ENCODE results near the gene CIAO3. TPM values are rescaled to one million over a fixed set of nuclear protein-coding genes. Genes with fewer than 3 reads are reported as not detected.
"Not testable (repeated sequence)": the region's sequence is repeated elsewhere in the genome, so short reads cannot be mapped to it uniquely, and the experiment has no call there.

CIAO3 gene
- total RNA-seq, 1 experiment from 2014 or later: 32.1 TPM

DNA sequence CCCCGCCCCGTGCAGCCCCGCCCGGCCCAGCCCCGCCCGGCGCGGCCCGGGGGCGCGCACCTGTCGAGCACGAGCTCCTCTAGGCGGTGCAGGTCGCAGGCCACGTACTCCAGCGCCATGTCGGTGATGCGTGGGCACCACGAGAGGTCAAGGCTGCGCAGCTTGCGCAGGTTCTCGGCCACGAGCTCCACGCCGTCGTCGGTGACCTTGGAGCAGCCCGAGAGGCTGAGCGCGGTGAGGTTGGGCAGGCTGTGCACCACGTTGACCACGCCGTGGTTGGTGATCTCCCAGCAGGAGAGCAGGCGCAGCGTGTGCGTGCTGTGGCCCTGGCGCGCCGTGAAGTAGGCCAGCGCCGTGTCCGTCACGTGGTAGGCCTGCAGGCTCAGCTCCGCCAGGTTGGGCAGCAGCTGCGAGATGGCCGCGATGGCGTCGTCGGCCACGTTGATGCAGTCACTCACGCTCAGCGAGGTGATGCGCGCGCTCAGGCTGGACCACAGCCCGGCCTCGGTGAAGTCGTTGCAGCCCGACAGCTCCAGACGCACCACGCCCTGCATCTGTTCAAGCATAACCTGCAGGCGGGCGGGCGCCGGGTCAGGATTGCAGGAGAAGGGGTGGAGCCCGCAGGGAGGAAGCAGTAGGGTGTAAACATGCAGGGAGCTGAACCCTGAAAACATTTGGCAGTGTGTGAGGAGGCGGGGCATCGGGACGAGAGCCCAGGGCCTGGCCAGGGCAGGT lies 45.3 kb downstream of the CIAO3 start:
- Histone ChIP-seq H3K4me2 (ENCODE audit: low read depth, low read length, poor library complexity, severe bottlenecking) (peak overlapping the region; percentile 90), H3K36me3 (ENCODE audit: insufficient read depth, low read length) (no peaks in the 10 kb centered on the region), H3K4me3 (ENCODE audit: low read length) (peak overlapping the region; percentile 65; the same call in 1 of the 2 replicates), H3K27ac (ENCODE audit: low read length) (no peak overlapping the region), H3K9me3 (ENCODE audit: low read length) (no peaks in the 10 kb centered on the region), H3K4me1 (ENCODE audit: low read length) (peaks cover 23% of the 10 kb centered on the region), H2AFZ (ENCODE audit: low read length) (peak overlapping the region; percentile 89; the same call in 1 of the 2 replicates), H3K9ac (ENCODE audit: low read length) (peak overlapping the region; percentile 79), H4K20me1 (ENCODE audit: insufficient read depth, low read depth, low read length) (no peaks in the 10 kb centered on the region), H3K79me2 (ENCODE audit: low read length) (no peaks in the 10 kb centered on the region), H3K27me3 (ENCODE audit: low read length) (no peaks in the 10 kb centered on the region), H3K9me2 (replicated peaks; ENCODE audit: insufficient read depth, low read length) (no peaks in the 10 kb centered on the region; the same call in 1 of the 2 replicates)
- DNase-seq: peak; percentile 87

DNA sequence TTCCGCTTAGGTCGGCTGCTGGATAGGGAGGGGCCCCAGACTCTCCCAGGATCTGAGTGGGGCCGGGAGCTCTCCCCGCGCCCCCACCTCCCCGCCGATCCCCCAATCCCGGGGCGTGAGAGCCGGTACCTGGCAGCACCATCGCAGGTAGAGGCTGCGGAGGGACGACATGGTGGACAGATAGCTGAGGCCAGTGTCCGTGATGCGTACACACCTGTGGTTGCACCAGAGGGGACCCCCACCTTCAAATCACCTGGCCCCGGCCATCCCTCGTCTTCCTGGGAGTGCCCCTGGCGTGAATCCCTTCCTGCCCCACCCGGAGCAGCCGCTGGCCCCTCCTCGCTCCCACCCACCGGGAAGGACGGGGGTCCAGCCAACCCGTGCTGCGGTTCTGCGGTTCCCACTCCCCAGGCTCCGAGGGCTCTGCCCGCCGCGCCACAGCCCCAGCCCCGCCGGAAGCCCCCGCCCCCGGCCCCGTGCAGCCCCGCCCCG lies 45.9 kb downstream of the CIAO3 start:
- no peaks in the 10 kb centered on the region for H4K20me1 ChIP-seq (ENCODE audit: insufficient read depth, low read depth, low read length)
- H3K4me3 ChIP-seq (ENCODE audit: low read length): peak overlapping the region; percentile 67

DNA sequence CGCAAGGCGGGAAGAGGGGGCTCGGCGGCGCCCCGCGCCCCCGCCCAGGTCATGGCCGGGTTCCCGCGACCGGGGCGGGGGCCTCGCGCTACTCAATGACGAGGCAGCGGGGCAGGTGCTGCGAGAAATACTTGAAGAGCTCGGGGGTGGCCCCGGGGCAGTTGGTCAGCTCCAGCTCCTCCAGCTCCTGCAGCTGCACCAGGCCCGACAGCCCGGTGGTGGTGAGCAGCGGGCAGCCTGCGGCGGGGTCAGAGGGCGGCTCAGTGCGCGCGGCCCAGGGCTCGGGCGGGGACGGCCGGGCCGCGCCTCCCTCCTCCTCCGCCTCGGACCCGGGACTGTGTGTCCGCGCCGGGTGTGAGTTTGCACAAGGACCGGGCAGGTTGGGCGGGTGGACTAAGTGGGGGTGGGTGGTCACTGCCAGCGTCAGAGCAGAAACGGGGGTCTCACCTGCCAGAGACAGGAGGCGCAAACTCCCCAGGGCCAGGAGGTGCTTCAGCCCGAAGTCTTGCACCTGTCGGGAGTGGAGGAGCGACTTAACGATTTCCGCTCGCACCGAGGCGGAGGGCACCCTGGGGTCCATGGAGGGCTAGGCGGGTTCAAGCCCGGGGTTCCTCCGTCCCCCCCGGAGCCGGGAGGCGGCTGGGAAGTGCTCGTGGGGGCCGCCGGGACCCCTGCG lies 46.5 kb downstream of the CIAO3 start:
- Histone ChIP-seq H3K79me2 (ENCODE audit: low read length) (peaks cover 6% of the 10 kb centered on the region; the same call in 1 of the 2 replicates), H3K36me3 (ENCODE audit: insufficient read depth, low read length) (no peaks in the 10 kb centered on the region), H3K9ac (ENCODE audit: low read length) (peak overlapping the region; percentile 74), H3K9me3 (ENCODE audit: low read length) (no peaks in the 10 kb centered on the region), H3K4me1 (ENCODE audit: low read length) (peaks cover 26% of the 10 kb centered on the region), H2AFZ (ENCODE audit: low read length) (no peak overlapping the region), H4K20me1 (ENCODE audit: insufficient read depth, low read depth, low read length) (no peaks in the 10 kb centered on the region), H3K9me2 (replicated peaks; ENCODE audit: insufficient read depth, low read length) (no peaks in the 10 kb centered on the region; the same call in 1 of the 2 replicates), H3K4me3 (ENCODE audit: low read length) (peak overlapping the region; percentile 67; the same call in 1 of the 2 replicates), H3K4me2 (ENCODE audit: low read depth, low read length, poor library complexity, severe bottlenecking) (peak overlapping the region; percentile 74), H3K27ac (ENCODE audit: low read length) (no peak overlapping the region), H3K27me3 (ENCODE audit: low read length) (no peaks in the 10 kb centered on the region)
- no peak for DNase-seq

More for the DNA sequence above, 45.9 kb downstream of the CIAO3 start:
- peak overlapping the region; percentile 74 for H3K4me2 ChIP-seq (ENCODE audit: low read depth, low read length, poor library complexity, severe bottlenecking)
- no peaks in the 10 kb centered on the region for H3K27me3 ChIP-seq (ENCODE audit: low read length)
- H2AFZ ChIP-seq (ENCODE audit: low read length): no peak overlapping the region
- no peak for DNase-seq
- no peaks in the 10 kb centered on the region for H3K36me3 ChIP-seq (ENCODE audit: insufficient read depth, low read length)
- peaks cover 23% of the 10 kb centered on the region for H3K4me1 ChIP-seq (ENCODE audit: low read length)
- H3K9me3 ChIP-seq (ENCODE audit: low read length): no peaks in the 10 kb centered on the region
- peak overlapping the region; percentile 74 for H3K9ac ChIP-seq (ENCODE audit: low read length)
- H3K79me2 ChIP-seq (ENCODE audit: low read length): no peaks in the 10 kb centered on the region; the same call in 1 of the 2 replicates
- no peaks in the 10 kb centered on the region; the same call in 1 of the 2 replicates for H3K9me2 ChIP-seq (replicated peaks; ENCODE audit: insufficient read depth, low read length)
- no peak overlapping the region for H3K27ac ChIP-seq (ENCODE audit: low read length)

DNA sequence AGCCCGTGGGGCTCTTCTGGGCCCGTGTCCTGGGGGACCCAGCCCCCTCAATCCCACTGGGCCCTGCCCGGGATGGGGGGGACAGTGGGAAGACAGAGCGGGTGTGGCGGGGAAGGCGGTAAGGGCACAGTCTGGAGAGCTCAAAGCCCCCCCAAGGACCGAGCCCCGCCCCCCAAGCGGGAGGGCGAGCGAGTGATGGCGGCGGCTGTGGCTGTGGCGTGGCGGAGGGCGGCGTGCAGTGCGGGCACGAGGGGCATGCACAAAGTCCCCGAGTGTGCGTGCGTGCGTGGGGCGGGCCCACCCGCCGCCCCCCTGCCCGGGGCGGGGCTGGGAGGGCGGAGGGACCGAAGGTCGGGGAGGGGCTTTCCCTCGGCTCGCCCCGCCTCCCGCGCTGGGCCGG lies 47.0 kb downstream of the CIAO3 start:
- Histone ChIP-seq H3K27me3 (ENCODE audit: low read length) (no peaks in the 10 kb centered on the region), H3K36me3 (ENCODE audit: insufficient read depth, low read length) (no peaks in the 10 kb centered on the region), H3K27ac (ENCODE audit: low read length) (no peak overlapping the region), H2AFZ (ENCODE audit: low read length) (0 out of 2 replicates have a peak overlapping the region, but pooled peaks have one; percentile 5), H3K9me3 (ENCODE audit: low read length) (no peaks in the 10 kb centered on the region), H4K20me1 (ENCODE audit: insufficient read depth, low read depth, low read length) (no peaks in the 10 kb centered on the region), H3K79me2 (ENCODE audit: low read length) (peaks cover 6% of the 10 kb centered on the region; the same call in 1 of the 2 replicates), H3K9me2 (replicated peaks; ENCODE audit: insufficient read depth, low read length) (no peaks in the 10 kb centered on the region; the same call in 1 of the 2 replicates), H3K4me2 (ENCODE audit: low read depth, low read length, poor library complexity, severe bottlenecking) (peak overlapping the region; percentile 74), H3K4me1 (ENCODE audit: low read length) (peaks cover 32% of the 10 kb centered on the region), H3K9ac (ENCODE audit: low read length) (peak overlapping the region; percentile 74; the same call in 1 of the 2 replicates), H3K4me3 (ENCODE audit: low read length) (no peak overlapping the region; the same call in 1 of the 2 replicates)
- peak; percentile 75 for DNase-seq

DNA sequence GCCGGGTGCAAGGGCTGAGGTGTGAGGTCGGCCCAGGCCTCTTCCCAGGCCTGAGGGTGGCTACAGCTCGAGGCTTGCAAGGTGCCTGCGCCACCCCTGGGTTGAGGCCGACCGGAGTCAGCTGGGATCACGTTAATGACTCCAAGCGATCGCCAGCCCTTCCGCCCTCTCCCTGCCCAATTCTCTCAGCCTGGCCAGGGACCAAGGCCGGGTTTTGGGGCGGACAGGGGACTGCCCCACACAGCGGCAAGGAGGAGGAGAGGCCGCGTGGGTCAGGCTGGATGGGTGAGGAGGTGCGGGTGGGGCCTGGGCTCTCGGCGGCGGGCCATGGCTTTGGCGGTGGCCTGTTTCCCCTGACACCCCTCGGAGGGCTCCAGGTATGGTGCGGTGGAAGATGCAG lies 47.4 kb downstream of the CIAO3 start:
- Histone ChIP-seq H3K27me3 (ENCODE audit: low read length) (no peaks in the 10 kb centered on the region), H3K36me3 (ENCODE audit: insufficient read depth, low read length) (no peaks in the 10 kb centered on the region), H2AFZ (ENCODE audit: low read length) (0 out of 2 replicates have a peak overlapping the region, but pooled peaks have one; percentile 5), H3K9ac (ENCODE audit: low read length) (no peak overlapping the region; the same call in 1 of the 2 replicates), H3K9me2 (replicated peaks; ENCODE audit: insufficient read depth, low read length) (no peaks in the 10 kb centered on the region; the same call in 1 of the 2 replicates), H3K9me3 (ENCODE audit: low read length) (no peaks in the 10 kb centered on the region), H4K20me1 (ENCODE audit: insufficient read depth, low read depth, low read length) (no peaks in the 10 kb centered on the region), H3K27ac (ENCODE audit: low read length) (no peak overlapping the region), H3K4me3 (ENCODE audit: low read length) (no peak overlapping the region; the same call in 1 of the 2 replicates), H3K79me2 (ENCODE audit: low read length) (peaks cover 6% of the 10 kb centered on the region; the same call in 1 of the 2 replicates), H3K4me2 (ENCODE audit: low read depth, low read length, poor library complexity, severe bottlenecking) (peak overlapping the region; percentile 74), H3K4me1 (ENCODE audit: low read length) (peaks cover 34% of the 10 kb centered on the region)
- no peak for DNase-seq

DNA sequence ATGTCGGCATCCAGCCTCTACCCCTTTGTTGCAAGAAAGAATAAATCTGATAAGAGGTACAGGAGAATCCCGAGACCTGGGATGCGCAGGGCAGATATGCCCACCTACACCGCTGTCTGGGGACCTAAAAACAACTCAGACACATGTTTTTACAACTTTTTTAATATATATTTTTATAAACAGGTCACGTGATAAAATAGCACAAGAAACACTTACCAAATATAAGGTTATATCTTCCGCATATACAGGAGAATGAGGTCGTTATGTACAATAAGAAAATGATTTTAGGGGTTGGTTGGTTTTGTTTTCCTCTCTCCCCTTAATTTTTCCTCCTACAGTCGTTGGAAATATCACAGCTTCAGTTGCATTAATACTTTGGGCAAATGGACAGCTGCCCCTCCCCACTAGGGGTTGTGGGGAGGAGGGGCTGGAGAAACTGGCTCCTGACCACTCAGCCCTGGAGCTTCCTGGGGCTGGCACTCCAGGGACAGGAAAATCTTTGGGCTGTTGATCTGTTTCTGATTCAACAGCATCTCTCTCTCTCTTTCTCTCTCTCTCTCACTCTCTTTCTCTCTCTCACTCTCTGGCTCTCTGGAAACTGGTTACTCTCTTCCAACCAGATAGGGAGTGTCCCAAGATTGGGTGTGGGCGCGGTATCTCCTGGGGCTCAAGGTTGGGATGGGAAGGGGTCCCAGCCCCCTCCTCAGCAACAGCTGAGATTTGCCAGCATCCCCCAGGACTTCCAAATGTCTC lies 48.3 kb downstream of the CIAO3 start:
- Histone ChIP-seq H2AFZ (ENCODE audit: low read length) (no peak overlapping the region), H3K27me3 (ENCODE audit: low read length) (no peaks in the 10 kb centered on the region), H3K4me1 (ENCODE audit: low read length) (peaks cover 34% of the 10 kb centered on the region), H3K9me2 (replicated peaks; ENCODE audit: insufficient read depth, low read length) (no peaks in the 10 kb centered on the region; the same call in 1 of the 2 replicates), H3K4me2 (ENCODE audit: low read depth, low read length, poor library complexity, severe bottlenecking) (no peak overlapping the region), H3K27ac (ENCODE audit: low read length) (no peak overlapping the region), H3K79me2 (ENCODE audit: low read length) (peaks cover 6% of the 10 kb centered on the region; the same call in 1 of the 2 replicates), H3K4me3 (ENCODE audit: low read length) (no peak overlapping the region), H3K9me3 (ENCODE audit: low read length) (no peaks in the 10 kb centered on the region), H4K20me1 (ENCODE audit: insufficient read depth, low read depth, low read length) (no peaks in the 10 kb centered on the region), H3K36me3 (ENCODE audit: insufficient read depth, low read length) (no peaks in the 10 kb centered on the region), H3K9ac (ENCODE audit: low read length) (no peak overlapping the region)
- no peak for DNase-seq

DNA sequence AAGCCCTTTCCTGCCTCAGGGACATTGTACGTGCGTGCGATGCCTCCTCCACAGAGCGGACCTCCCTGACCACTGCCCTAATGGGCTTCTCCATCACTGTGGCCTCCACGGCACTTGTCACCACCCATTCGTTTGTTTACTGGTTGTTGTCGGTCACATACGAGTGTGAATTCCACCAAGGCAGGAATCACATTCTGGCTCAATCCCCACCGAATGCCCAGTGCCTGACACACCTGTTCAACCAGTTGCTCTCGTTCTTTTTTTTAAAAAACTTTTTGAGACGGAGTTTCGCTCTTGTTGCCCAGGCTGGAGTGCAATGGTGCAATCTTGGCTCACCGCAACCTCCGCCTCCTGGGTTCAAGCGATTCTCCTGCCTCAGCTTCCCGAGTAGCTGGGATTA lies 49.6 kb downstream of the CIAO3 start:
- H3K27ac ChIP-seq (ENCODE audit: low read length); H3K27me3 ChIP-seq (ENCODE audit: low read length); H3K4me2 ChIP-seq (ENCODE audit: low read depth, low read length, poor library complexity, severe bottlenecking); H3K79me2 ChIP-seq (ENCODE audit: low read length); H3K9me3 ChIP-seq (ENCODE audit: low read length); H3K9me2 ChIP-seq (replicated peaks; ENCODE audit: insufficient read depth, low read length); H3K4me3 ChIP-seq (ENCODE audit: low read length); H2AFZ ChIP-seq (ENCODE audit: low read length); H3K9ac ChIP-seq (ENCODE audit: low read length); DNase-seq; H3K36me3 ChIP-seq (ENCODE audit: insufficient read depth, low read length); H4K20me1 ChIP-seq (ENCODE audit: insufficient read depth, low read depth, low read length): not testable (repeated sequence)
- H3K4me1 ChIP-seq (ENCODE audit: low read length): peaks cover 34% of the 10 kb centered on the region
